HG02571 (cell line): ENCODE results near the gene PISD.

Source experiments
- ATAC-seq: cut with Tn5 transposase; IDR thresholded peaks from one replicate; pipeline ENCODE4 v1.9.1; 2021; ENCODE audit warnings: mild to moderate bottlenecking, moderate library complexity; ENCODE audit not compliant: unreplicated experiment

PISD gene

GRCh38 chr22:31626427-31627150 is 35.4 kb downstream of the PISD start:
- ATAC-seq = no peak

GRCh38 chr22:31625661-31626426 is 36.2 kb downstream of the PISD start:
- ATAC-seq = no peak

GRCh38 chr22:31625257-31625640 is 36.8 kb downstream of the PISD start:
- no peak for ATAC-seq

- no peak for ATAC-seq
These were observed 38.3 kb downstream of the PISD start for GRCh38 chr22:31623592-31624304.

GRCh38 chr22:31622980-31623379 is 39.0 kb downstream of the PISD start:
- ATAC-seq = no peak

GRCh38 chr22:31621507-31622124 is 40.4 kb downstream of the PISD start:
- no peak for ATAC-seq

- ATAC-seq = no peak
These were observed 41.1 kb downstream of the PISD start for GRCh38 chr22:31620756-31621480.

- ATAC-seq = no peak
These were observed 42.3 kb downstream of the PISD start for GRCh38 chr22:31619611-31620300.

- ATAC-seq = no peak
These were observed 43.4 kb downstream of the PISD start for GRCh38 chr22:31618471-31619176.

GRCh38 chr22:31618057-31618456 is 44.0 kb downstream of the PISD start:
- no peak for ATAC-seq

- peak; percentile 77 for ATAC-seq
These were observed 45.6 kb downstream of the PISD start for GRCh38 chr22:31616315-31616980.

- ATAC-seq = peak; percentile 4
These were observed 46.1 kb downstream of the PISD start for GRCh38 chr22:31615940-31616314.

GRCh38 chr22:31615491-31615860 is 46.5 kb downstream of the PISD start:
- ATAC-seq = no peak

GRCh38 chr22:31614781-31615490 is 47.1 kb downstream of the PISD start:
- ATAC-seq = no peak

GRCh38 chr22:31613904-31614296 is 48.1 kb downstream of the PISD start:
- ATAC-seq = no peak

GRCh38 chr22:31613286-31613903 is 48.6 kb downstream of the PISD start:
- ATAC-seq = no peak

GRCh38 chr22:31612891-31613285 is 49.1 kb downstream of the PISD start:
- ATAC-seq = no peak
